Stimulated activated CD4-positive, alpha-beta T cell treated with anti-CD3 and anti-CD28 coated beads, Interleukin-2, amount 100 ng/mL, for 48 hours (primary cell): ENCODE results near the gene EFCAB6.

Source experiments
- DNase-seq, 2 donors: peaks; one replicate each; pipeline ENCODE4 v3.0.0-alpha.2; 2020

EFCAB6 gene

GRCh38 chr22:43847376-43848289 is 35.5 kb upstream of the EFCAB6 start:
- no peak for DNase-seq

GRCh38 chr22:43846966-43847365 is 34.9 kb upstream of the EFCAB6 start:
- DNase-seq, result no peak

GRCh38 chr22:43845981-43846380 is 33.9 kb upstream of the EFCAB6 start:
- DNase-seq, result no peak

- no peak for DNase-seq
Measured at GRCh38 chr22:43844560-43845545, 32.7 kb upstream of the EFCAB6 start.

- DNase-seq, result no peak
Measured at GRCh38 chr22:43843783-43844530, 31.9 kb upstream of the EFCAB6 start.

- DNase-seq, result no peak
Measured at GRCh38 chr22:43841742-43842141, 29.6 kb upstream of the EFCAB6 start.

GRCh38 chr22:43840851-43841250 is 28.7 kb upstream of the EFCAB6 start:
- no peak for DNase-seq

GRCh38 chr22:43840431-43840830 is 28.3 kb upstream of the EFCAB6 start:
- DNase-seq, result no peak

- no peak for DNase-seq
Measured at GRCh38 chr22:43839781-43840180, 27.7 kb upstream of the EFCAB6 start.

GRCh38 chr22:43838571-43839307 is 26.6 kb upstream of the EFCAB6 start:
- DNase-seq, result no peak

- no peak for DNase-seq
Measured at GRCh38 chr22:43838161-43838560, 26.1 kb upstream of the EFCAB6 start.

GRCh38 chr22:43837666-43838065 is 25.6 kb upstream of the EFCAB6 start:
- DNase-seq, result no peak

GRCh38 chr22:43835736-43836135 is 23.6 kb upstream of the EFCAB6 start:
- no peak for DNase-seq

GRCh38 chr22:43835166-43835565 is 23.1 kb upstream of the EFCAB6 start:
- no peak for DNase-seq

GRCh38 chr22:43833286-43834240 is 21.5 kb upstream of the EFCAB6 start:
- no peak for DNase-seq

GRCh38 chr22:43832393-43833265 is 20.5 kb upstream of the EFCAB6 start:
- DNase-seq, result no peak

- DNase-seq, result no peak
Measured at GRCh38 chr22:43831561-43832392, 19.7 kb upstream of the EFCAB6 start.

- DNase-seq, result no peak
Measured at GRCh38 chr22:43830931-43831560, 18.9 kb upstream of the EFCAB6 start.
